Neuron (in vitro differentiated cells): Measurements from ENCODE around the gene SF3B2.
"Not testable (repeated sequence)": the region's sequence is repeated elsewhere in the genome, so short reads cannot be mapped to it uniquely, and the experiment has no call there.

Source experiments
- H2AFZ ChIP-seq: one replicate; pipeline ENCODE4 v1.6.1; 2013; ENCODE audit warnings: low read depth, mild to moderate bottlenecking, inconsistent platforms, low read length, moderate library complexity
- H3K27me3 ChIP-seq: one replicate; pipeline ENCODE4 v1.6.1; 2013; ENCODE audit warnings: low read length; ENCODE audit not compliant: insufficient read depth
- H3K36me3 ChIP-seq: one replicate; pipeline ENCODE4 v1.6.1; 2013; ENCODE audit warnings: low read length; ENCODE audit not compliant: insufficient read depth
- H3K4me1 ChIP-seq: one replicate; pipeline ENCODE4 v1.6.1; 2013; ENCODE audit warnings: low read length; ENCODE audit not compliant: insufficient read depth
- H3K4me3 ChIP-seq: 2 replicates; pipeline ENCODE4 v1.5.1; 2013; ENCODE audit warnings: mild to moderate bottlenecking, low read length, moderate library complexity
- H3K9me3 ChIP-seq: one replicate; pipeline ENCODE4 v1.6.1; 2013; ENCODE audit warnings: low read length

SF3B2 gene

DNA sequence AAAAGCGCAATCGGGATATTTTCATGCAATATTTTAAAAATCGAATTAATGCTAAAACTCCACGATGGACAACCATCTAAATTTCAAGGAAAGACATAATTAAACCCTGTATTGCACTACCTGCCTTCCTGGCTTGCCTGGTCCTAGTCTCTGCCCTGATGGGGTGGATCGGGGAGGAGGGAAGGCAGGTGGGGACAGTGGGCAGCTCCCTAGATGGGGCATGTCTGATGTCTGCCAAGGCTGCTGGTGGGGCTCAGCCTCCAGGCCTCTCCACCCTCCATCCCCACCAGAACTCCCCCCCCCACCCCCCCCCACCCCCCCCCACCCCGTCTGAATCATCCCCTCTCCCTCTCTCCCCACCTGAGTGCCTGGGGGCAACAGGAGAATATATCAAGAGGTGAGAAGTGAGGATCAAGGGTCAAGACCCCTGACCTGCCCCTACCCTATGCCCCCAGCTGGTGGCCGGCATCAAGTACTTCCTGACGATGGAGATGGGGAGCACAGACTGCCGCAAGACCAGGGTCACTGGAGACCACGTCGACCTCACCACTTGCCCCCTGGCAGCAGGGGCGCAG is 39.7 kb upstream of the SF3B2 start:
- H3K27me3 ChIP-seq: peaks cover 50% of the 10 kb centered on the region
- H3K9me3 ChIP-seq: no peaks in the 10 kb centered on the region
- no peak overlapping the region for H2AFZ ChIP-seq
- no peak overlapping the region for H3K4me3 ChIP-seq
- H3K4me1 ChIP-seq: no peaks in the 10 kb centered on the region
- no peaks in the 10 kb centered on the region for H3K36me3 ChIP-seq

DNA sequence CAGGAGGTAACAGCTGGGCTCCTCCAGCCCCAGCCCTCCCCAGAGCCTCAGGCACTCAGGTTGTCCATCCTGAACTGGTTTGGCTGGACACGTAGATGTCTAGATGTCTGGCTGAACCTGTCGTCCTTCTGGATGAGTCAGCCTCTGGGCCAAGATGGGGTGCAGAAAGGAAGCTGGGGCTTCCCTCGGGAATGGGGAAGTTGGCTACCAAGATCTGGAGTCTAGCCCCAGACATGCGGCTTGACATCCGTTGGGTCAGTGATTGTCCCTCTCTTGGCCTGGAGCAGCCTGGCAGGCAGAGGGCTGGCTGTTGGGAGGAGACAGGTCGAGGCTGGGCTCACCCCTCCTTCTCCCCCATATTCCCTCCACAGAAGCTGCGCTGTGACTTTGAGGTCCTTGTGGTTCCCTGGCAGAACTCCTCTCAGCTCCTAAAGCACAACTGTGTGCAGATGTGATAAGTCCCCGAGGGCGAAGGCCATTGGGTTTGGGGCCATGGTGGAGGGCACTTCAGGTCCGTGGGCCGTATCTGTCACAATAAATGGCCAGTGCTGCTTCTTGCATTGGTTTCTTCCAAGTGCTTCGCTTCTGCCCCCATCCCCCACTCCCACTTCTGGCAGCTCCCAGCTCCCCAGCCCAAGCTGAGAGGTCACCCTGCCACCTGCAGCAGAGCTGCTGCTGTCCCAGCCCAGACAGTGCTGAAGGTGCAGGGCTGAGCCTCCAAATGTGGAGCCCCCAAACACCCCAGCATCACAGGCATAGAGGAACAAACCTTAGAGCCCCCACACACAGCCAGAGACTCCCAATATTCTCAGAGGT is 39.0 kb upstream of the SF3B2 start:
- no peaks in the 10 kb centered on the region for H3K4me1 ChIP-seq
- H3K9me3 ChIP-seq: no peaks in the 10 kb centered on the region
- no peak overlapping the region for H3K4me3 ChIP-seq
- no peaks in the 10 kb centered on the region for H3K36me3 ChIP-seq
- H2AFZ ChIP-seq: no peak overlapping the region
- peaks cover 50% of the 10 kb centered on the region for H3K27me3 ChIP-seq

DNA sequence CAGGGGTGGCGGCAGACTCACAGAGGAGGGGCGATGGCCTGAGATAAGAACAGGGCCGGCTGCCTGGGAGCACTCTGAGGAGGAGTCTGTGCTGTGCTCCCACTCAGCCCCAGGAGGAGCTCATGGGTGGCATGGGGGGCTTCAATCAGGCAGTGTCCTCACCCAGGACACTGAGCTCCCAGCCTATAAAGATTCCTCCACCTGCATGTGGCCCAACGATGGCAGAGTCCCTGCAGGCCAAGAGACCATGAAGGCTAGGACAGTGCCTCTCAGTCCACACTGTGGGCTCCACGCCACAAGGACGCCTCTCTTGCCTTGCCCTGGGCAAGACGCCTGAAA is 38.4 kb upstream of the SF3B2 start:
- H3K27me3 ChIP-seq: peaks cover 50% of the 10 kb centered on the region

DNA sequence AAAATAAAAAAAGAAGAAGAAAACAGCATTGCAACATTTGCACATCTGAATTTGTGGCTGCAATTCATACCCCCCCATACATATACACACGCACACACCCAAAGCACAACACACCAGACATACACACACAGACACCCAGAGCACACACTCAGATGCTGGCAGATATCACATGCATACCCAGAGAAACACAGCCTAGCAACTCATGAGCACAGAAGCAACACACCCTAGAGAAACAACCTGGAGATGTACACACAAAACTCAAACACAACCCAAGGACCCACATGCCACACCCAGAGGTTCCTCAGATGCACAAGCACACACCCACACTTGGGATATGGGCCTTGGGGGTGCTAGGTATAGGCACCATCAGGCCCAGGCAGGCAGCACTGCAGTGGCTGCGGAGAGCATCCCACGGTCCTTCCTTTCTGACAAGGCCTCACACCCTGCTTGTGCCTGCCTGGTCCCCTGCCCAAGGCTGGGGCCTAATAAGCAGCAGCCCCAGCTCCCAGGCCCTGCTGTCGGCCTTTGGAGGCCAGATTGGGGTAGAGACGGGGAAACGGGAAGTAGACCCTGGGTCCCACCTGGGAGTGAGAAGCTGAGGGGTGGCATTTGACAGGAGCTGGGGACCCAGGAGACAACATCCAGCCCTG is 37.2 kb upstream of the SF3B2 start:
- no peak overlapping the region for H3K4me3 ChIP-seq
- H3K9me3 ChIP-seq: no peaks in the 10 kb centered on the region
- H3K36me3 ChIP-seq: no peaks in the 10 kb centered on the region
- no peaks in the 10 kb centered on the region for H3K4me1 ChIP-seq
- peaks cover 51% of the 10 kb centered on the region for H3K27me3 ChIP-seq
- H2AFZ ChIP-seq: no peak overlapping the region

More for the DNA sequence above, 38.4 kb upstream of the SF3B2 start:
- H3K9me3 ChIP-seq: no peaks in the 10 kb centered on the region
- no peaks in the 10 kb centered on the region for H3K4me1 ChIP-seq
- H3K36me3 ChIP-seq: no peaks in the 10 kb centered on the region
- H3K4me3 ChIP-seq: no peak overlapping the region
- no peak overlapping the region for H2AFZ ChIP-seq

DNA sequence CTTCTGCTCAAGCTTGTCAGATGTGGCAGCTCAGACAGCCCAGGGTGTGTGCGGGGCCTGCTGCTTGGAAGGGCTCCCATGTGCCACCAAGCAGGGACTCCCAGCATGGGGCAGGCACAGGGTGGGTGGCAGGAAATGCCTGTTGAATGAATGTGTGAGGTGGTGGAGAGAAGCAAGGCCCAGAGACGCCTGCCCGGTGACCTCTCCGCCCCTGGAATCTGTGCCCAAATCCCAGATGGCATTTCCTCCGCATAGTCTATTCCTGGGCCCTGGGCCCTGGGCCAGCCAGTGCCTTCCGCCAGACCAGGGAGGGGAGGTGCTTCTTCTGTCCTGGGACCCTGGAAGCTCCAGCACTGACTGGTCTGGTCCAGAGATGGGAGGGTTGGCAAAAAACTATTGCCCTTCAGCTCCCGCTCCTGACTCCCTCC is 36.7 kb upstream of the SF3B2 start:
- no peaks in the 10 kb centered on the region for H3K9me3 ChIP-seq
- H3K36me3 ChIP-seq: no peaks in the 10 kb centered on the region
- no peaks in the 10 kb centered on the region for H3K4me1 ChIP-seq
- H2AFZ ChIP-seq: no peak overlapping the region
- H3K27me3 ChIP-seq: peaks cover 52% of the 10 kb centered on the region
- no peak overlapping the region for H3K4me3 ChIP-seq

DNA sequence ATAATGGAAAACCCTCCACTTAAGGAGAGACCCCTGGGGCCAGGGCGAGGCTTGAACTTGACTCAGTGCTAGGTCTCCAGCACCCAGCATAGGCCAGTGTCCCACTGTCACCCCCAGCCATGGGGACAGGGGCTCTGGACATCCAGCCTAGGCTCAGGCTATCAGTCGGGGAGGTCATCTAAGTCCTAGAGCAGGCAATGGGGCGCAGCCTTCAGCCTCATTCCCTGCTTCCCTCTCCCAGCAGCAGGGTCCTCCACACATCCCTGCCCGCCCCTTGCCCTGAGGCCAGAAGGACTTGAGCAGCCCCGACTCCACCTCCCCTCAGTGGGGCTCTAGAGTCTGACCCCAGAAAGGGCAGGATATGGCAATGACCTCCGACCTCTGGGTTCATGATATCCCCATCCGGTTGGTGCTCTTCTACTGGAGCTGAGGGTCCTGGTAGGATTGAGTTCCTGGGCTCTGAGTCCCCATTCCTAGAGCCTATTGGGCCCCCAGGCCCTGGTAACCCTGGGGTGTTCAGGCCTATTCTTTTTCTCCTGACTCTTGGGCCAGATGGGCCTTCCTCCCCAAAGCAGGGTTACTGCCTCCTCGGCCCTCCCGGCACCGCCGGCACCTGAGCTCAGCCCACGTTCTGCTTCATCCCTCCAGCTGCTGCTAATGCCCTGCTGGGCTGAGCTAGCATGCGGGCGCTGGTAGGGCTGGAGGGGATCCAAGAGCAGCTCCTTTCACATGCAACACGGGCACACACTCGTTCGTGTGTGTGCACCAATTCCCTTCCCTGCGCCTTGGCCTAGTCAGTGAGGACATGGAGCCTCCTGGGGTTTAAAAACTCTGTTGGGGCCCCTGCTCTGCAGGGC is 36.0 kb upstream of the SF3B2 start:
- Histone ChIP-seq H3K27me3 (peaks cover 48% of the 10 kb centered on the region), H3K4me3 (no peak overlapping the region)

DNA sequence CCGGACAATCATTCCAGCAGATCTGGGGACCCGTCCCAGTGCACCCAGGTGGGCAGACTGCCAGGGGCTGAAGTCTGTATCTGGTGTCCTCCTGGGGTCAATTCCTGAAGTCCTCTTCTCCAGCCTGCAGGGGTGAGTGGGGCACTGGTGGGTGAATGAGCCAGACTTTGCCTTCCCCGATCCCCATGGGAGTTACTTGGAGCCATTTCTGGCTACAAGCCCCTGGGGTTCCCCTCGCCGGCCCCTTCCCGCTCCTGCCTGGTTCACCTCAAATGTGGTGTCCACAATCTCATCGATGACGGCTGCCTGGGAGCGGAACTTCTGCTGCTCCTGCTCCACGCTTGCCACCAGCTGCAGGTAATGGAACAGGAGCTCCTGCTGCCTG is 35.4 kb upstream of the SF3B2 start:
- Histone ChIP-seq H3K27me3 (peaks cover 42% of the 10 kb centered on the region), H3K4me1 (no peaks in the 10 kb centered on the region), H3K36me3 (no peaks in the 10 kb centered on the region), H3K4me3 (no peak overlapping the region), H2AFZ (no peak overlapping the region), H3K9me3 (no peaks in the 10 kb centered on the region)

More for the DNA sequence above, 36.0 kb upstream of the SF3B2 start:
- no peaks in the 10 kb centered on the region for H3K9me3 ChIP-seq
- H3K36me3 ChIP-seq: no peaks in the 10 kb centered on the region
- H2AFZ ChIP-seq: no peak overlapping the region
- H3K4me1 ChIP-seq: no peaks in the 10 kb centered on the region

DNA sequence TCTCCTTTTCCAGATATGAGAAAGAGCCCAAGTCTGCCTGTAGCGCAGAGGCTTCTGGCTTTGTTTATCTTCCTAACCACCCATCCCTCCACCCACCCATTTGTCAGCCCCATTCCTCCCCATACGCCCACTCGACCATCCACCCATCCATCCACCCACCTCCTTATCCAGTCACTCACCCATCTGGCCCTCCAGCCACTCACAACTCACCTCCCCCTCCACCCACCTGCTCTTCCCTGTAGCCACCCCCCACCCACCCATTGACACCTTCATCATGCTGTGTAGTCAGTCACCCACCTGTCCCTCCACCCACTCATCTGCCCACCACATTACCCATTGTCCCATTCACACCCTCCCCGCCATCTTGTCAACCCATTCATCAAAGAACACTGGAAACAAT is 34.8 kb upstream of the SF3B2 start:
- Histone ChIP-seq H3K36me3 (no peaks in the 10 kb centered on the region), H3K9me3 (no peaks in the 10 kb centered on the region), H3K4me3 (no peak overlapping the region), H3K4me1 (no peaks in the 10 kb centered on the region), H3K27me3 (peaks cover 36% of the 10 kb centered on the region), H2AFZ (no peak overlapping the region)

DNA sequence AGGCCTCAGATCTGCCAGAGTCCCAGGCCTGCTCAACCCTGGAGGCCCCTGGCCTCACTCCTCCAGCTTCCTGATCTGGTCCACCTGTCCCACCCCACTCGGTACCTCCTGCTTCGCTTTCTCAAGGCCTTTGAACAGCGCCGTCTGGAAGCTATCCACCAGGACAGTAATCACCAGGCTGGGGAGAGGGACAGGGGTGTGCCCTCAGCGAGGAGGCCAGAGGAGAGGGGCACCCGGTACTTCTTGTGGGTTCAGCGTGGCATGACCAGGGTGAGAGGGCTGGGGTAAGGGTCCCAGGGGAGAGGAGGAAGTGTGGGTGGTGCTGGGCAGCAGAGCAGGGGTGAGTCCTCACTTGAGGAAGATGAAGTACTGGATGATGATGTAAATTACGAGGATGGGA is 32.0 kb upstream of the SF3B2 start:
- H2AFZ ChIP-seq: no peak overlapping the region
- no peaks in the 10 kb centered on the region for H3K9me3 ChIP-seq
- no peaks in the 10 kb centered on the region for H3K4me1 ChIP-seq
- peaks cover 19% of the 10 kb centered on the region for H3K27me3 ChIP-seq
- no peaks in the 10 kb centered on the region for H3K36me3 ChIP-seq
- no peak overlapping the region for H3K4me3 ChIP-seq

DNA sequence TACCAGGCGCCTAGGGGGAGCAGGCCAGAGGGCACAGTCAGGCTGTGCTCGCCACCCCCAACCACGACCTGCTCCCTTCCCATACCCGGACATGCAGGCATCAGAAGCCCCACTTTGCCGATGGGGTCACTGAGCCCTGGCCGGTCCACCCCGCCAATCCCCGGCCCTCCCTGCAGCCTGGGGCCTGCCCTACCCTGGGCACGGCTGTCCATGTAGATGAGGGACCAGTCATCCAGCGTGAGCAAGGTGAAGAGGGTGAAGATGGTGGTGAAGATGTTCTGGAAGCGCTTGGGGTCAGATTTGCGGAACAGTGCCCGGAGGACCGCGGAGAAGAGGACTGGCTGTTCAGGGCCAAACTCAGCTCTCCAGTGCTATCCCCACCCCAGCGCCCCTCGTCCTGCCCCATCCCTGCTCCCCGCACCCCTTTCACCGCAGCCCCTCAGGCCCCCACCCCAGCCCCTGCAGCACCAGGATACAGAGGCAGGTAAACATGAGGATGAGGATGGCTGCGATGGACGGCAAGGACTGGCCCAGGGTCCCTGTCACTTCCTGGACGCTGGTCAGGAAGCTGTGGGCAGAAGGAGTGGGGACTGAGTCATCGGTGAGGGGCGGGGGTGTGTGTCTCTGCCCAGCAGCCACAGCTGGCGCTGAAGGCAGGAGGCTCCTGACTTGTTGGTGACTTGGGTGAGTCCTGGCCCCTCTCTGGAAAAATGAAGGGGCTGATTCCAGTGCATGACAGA is 31.4 kb upstream of the SF3B2 start:
- Histone ChIP-seq H3K27me3 (peaks cover 14% of the 10 kb centered on the region), H3K9me3 (no peaks in the 10 kb centered on the region), H3K36me3 (no peaks in the 10 kb centered on the region), H3K4me1 (no peaks in the 10 kb centered on the region), H3K4me3 (no peak overlapping the region), H2AFZ (no peak overlapping the region)

DNA sequence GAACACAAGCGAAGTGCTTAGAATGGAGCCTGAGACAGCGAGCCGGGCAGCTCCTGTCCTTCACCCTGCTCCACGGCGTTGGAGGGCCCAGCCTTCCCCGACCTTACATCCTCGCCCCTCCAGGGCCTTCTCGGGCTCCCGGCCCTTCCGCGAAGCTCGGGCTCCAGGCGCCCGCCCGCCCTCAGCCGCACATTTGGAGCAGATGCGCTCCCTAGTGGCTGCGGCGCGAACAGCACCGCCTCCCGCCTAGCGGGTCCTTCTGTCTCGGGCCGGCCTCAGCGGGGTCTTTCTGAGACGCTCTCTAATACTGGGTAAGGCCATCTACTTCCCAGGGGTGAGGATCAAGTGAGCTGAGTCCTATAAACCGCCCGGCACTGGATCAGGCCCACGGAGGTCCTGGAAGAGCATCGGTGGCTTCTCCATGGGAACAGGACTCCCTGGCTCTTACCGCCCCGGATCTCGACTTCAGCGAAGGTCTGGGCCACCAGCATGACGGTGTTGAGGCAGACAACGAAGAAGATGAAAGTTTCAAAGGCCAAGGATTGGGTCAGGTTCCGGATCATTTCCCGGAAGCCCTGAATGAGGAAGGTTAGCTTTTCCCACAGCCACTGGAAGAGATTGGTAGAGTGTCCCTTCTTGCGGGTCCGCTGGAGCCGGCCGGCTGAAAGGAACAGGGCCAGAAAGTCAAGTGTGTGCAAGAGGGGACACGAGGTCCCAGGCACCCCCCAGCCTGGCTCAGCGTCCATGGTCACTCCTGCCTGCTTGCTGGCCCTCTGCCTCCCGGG is 29.6 kb upstream of the SF3B2 start:
- Histone ChIP-seq H3K4me3 (no peak overlapping the region), H3K36me3 (no peaks in the 10 kb centered on the region), H2AFZ (peak overlapping the region; percentile 42), H3K4me1 (no peaks in the 10 kb centered on the region), H3K9me3 (no peaks in the 10 kb centered on the region), H3K27me3 (peaks cover 10% of the 10 kb centered on the region)

DNA sequence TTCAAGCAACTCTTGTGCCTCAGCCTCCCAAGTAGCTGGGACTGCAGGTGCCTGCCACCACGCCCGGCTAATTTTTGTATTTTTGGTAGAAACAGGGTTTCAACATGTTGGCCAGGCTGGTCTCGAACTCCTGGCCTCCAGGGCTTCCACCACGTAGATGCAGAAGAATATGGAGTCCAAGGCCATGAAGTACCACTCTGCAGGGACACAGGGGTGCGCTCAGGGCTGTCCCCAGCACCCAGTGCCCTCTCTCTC is 29.1 kb upstream of the SF3B2 start:
- H3K4me1 ChIP-seq: not testable (repeated sequence)

More for the DNA sequence above, 29.1 kb upstream of the SF3B2 start:
- H3K4me3 ChIP-seq, H3K9me3 ChIP-seq, H2AFZ ChIP-seq, H3K36me3 ChIP-seq: not testable (repeated sequence)
- peaks cover 10% of the 10 kb centered on the region for H3K27me3 ChIP-seq
